SU-DHL-6 (cell line): ENCODE results near the gene CLN6.
"Not testable (repeated sequence)": the region's sequence is repeated elsewhere in the genome, so short reads cannot be mapped to it uniquely, and the experiment has no call there.

Source experiments
- H2AFZ ChIP-seq: fragments of 200-600 bp; sonication (generic); 2 replicates; pipeline ENCODE4 v1.6.1; 2014; ENCODE audit warnings: low read depth, mild to moderate bottlenecking, moderate library complexity, mixed read lengths, antibody characterized with exemption, low read length; ENCODE audit not compliant: severe bottlenecking
- H3F3A ChIP-seq: fragments of 200-600 bp; shearing (Covaris generic); 2 replicates; pipeline ENCODE4 v1.6.0; 2016; ENCODE audit warnings: antibody characterized with exemption, mild to moderate bottlenecking; ENCODE audit not compliant: insufficient read depth
- H3K27ac ChIP-seq: fragments of 200-600 bp; sonication (generic); 2 replicates; pipeline ENCODE4 v1.5.1; 2016; ENCODE audit warnings: low read depth, mild to moderate bottlenecking, low read length, moderate library complexity, mixed read lengths
- H3K27me3 ChIP-seq: fragments of 200-600 bp; sonication (generic), shearing (Covaris generic); 2 replicates; pipeline ENCODE4 v1.6.0; 2014; ENCODE audit warnings: mild to moderate bottlenecking, low read length
- H3K36me3 ChIP-seq: fragments of 200-600 bp; sonication (generic); 2 replicates; pipeline ENCODE4 v1.6.1; 2014; ENCODE audit warnings: mild to moderate bottlenecking, low read length, mixed read lengths
- H3K4me2 ChIP-seq: fragments of 300-600, 200-600 bp; shearing (Covaris generic), sonication (generic); 2 replicates; pipeline ENCODE4 v1.6.0; 2014; ENCODE audit warnings: low read length, low read depth, mild to moderate bottlenecking; ENCODE audit not compliant: poor library complexity, severe bottlenecking
- H3K4me3 ChIP-seq: fragments of 200-600 bp; sonication (generic); 2 replicates; pipeline ENCODE4 v1.5.1; 2014; ENCODE audit warnings: antibody characterized with exemption, low read length, mild to moderate bottlenecking, mixed read lengths; ENCODE audit not compliant: insufficient read depth, poor library complexity, severe bottlenecking
- H3K79me2 ChIP-seq: fragments of 200-600 bp; sonication (generic); 2 replicates; pipeline ENCODE4 v1.6.1; 2014; ENCODE audit warnings: mild to moderate bottlenecking, low read length, moderate library complexity; ENCODE audit not compliant: insufficient read depth
- H3K9ac ChIP-seq: fragments of 200-600 bp; sonication (generic); 2 replicates; pipeline ENCODE4 v1.7.0; 2014; ENCODE audit warnings: mild to moderate bottlenecking, low read length
- H3K9me2 ChIP-seq: fragments of 200-600 bp; sonication (generic); replicated peaks from 2 replicates; pipeline ENCODE4 v1.6.1; 2014; ENCODE audit warnings: low read length; ENCODE audit not compliant: insufficient read depth
- H3K9me3 ChIP-seq: fragments of 200-600 bp; sonication (generic); 2 replicates; pipeline ENCODE4 v1.6.1; 2014; ENCODE audit warnings: low read length, mixed read lengths; ENCODE audit not compliant: insufficient read depth
- H4K20me1 ChIP-seq: fragments of 200-600 bp; sonication (generic); 2 replicates; pipeline ENCODE4 v1.6.1; 2014; ENCODE audit warnings: low read depth, mild to moderate bottlenecking, antibody characterized with exemption, low read length, moderate library complexity, mixed read lengths
- CTCF ChIP-seq: fragments of 200-600 bp; sonication (generic); IDR thresholded peaks from one replicate; pipeline ENCODE4 v1.5.1; 2017; ENCODE audit warnings: antibody characterized with exemption, mild to moderate bottlenecking, low read length, moderate library complexity; ENCODE audit not compliant: insufficient read depth, poor library complexity, severe bottlenecking
- EZH2phosphoT487 ChIP-seq: fragments of 200-600 bp; sonication (generic), shearing (Covaris generic); conservative IDR thresholded peaks from 2 replicates; pipeline ENCODE4 v1.6.1; 2018; ENCODE audit warnings: mild to moderate bottlenecking, antibody characterized with exemption, low read length, moderate library complexity, mixed read lengths

The CLN6 gene

DNA sequence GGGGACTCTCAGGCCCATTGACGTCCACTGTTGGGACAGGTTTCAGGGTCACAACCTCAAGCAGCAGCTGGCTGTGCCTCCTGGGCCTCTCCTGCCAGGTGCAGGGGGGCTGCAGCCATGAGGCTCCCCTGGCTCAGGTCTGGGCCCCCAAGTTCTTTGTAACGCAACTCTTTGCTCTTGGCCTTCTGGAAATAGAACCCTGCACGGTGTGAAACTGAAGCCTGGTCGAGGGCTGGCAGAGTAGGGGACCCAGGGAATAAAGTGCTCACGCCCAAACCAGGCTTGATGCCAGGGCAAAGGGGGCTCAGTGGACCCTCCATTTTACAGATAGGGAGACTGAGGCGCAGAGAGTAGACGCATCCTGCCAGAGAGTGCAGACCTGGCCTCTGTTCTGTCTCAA is 25.2 kb downstream of the CLN6 start:
- no peaks in the 10 kb centered on the region for H3K27me3 ChIP-seq
- H3K79me2 ChIP-seq: peaks cover 29% of the 10 kb centered on the region
- TF ChIP-seq CTCF: no peak
- no peak for TF ChIP-seq EZH2phosphoT487
- H3K9ac ChIP-seq: no peak overlapping the region
- H2AFZ ChIP-seq: no peak overlapping the region
- H3K9me2 ChIP-seq: no peaks in the 10 kb centered on the region
- no peak overlapping the region for H3K4me2 ChIP-seq
- H3K27ac ChIP-seq: no peak overlapping the region
- H3K36me3 ChIP-seq: no peaks in the 10 kb centered on the region
- no peaks in the 10 kb centered on the region for H3K9me3 ChIP-seq
- no peaks in the 10 kb centered on the region for H4K20me1 ChIP-seq
- no peak overlapping the region for H3K4me3 ChIP-seq
- H3F3A ChIP-seq: peaks cover 2% of the 10 kb centered on the region

DNA sequence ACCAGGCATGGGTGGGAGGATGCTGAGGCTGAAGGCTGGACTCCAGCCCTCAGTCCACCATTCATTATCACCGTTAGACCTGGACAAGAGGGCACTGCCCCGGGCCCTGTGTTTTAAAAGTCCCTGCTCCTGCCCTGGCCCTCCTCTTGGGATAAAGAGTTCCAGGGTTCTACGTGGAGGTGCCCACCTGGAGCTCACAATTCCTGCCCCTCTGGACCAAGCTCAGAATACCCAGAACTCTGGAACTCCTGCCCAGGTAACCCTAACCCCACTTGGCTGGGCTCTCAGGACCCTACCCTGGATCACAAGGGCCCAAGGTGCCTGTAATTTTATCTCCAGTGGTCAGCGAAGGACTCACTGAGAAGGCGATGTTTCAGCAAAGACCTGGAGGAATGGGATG is 25.6 kb downstream of the CLN6 start:
- H3K27me3 ChIP-seq: no peaks in the 10 kb centered on the region
- H3K27ac ChIP-seq: no peak overlapping the region
- no peak for TF ChIP-seq EZH2phosphoT487
- TF ChIP-seq CTCF: no peak
- no peaks in the 10 kb centered on the region for H4K20me1 ChIP-seq
- no peaks in the 10 kb centered on the region for H3F3A ChIP-seq
- no peak overlapping the region for H2AFZ ChIP-seq
- no peak overlapping the region for H3K4me3 ChIP-seq
- no peaks in the 10 kb centered on the region for H3K36me3 ChIP-seq
- no peak overlapping the region for H3K9ac ChIP-seq
- peaks cover 25% of the 10 kb centered on the region; the same call in 1 of the 2 replicates for H3K79me2 ChIP-seq
- no peaks in the 10 kb centered on the region for H3K9me3 ChIP-seq
- no peak overlapping the region for H3K4me2 ChIP-seq
- H3K9me2 ChIP-seq: no peaks in the 10 kb centered on the region

DNA sequence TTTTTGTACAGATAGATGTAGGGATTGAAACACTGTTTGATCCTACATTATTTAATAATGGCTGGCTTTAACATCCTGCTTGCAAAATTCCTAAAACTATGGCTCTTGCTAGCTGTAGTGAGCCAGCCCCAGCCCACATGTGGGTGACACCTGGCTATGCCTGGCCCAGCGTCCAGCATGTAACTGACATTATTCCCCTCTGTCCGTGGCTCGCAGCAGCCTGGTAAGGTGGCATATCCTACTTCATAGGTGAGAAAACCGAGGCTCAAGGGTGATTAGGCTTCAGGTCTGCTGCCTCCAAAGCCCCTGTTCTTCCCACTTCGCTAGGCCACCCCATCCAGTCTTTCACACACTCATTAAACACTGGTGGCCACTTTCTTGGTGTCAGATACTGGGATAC is 26.0 kb downstream of the CLN6 start:
- H3K9me2 ChIP-seq: no peaks in the 10 kb centered on the region

DNA sequence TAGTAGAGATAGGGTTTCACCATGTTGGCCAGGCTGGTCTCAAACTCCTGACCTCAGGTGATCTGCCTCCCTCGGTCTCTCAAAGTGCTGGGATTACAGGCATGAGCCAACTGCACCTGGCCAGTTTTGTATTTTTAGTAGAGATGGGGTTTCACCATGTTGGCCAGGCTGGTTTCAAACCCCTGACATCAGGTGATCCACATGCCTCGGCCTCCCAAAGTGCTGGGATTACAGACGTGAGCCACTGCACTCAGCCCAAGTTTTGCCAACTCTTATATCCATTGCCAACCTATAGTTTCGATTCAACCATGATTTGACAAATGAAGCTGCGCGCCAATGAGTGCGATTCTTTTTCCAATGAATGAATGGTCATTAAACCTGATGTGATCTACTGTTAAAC is 26.5 kb downstream of the CLN6 start:
- H3K9me3 ChIP-seq, H3K4me3 ChIP-seq, H3F3A ChIP-seq, H3K27ac ChIP-seq, H3K9ac ChIP-seq, H3K27me3 ChIP-seq, H2AFZ ChIP-seq, H3K36me3 ChIP-seq, H3K9me2 ChIP-seq, H3K4me2 ChIP-seq, H4K20me1 ChIP-seq: not testable (repeated sequence)
- H3K79me2 ChIP-seq: peaks cover 15% of the 10 kb centered on the region; the same call in 1 of the 2 replicates

More for the DNA sequence above, 26.0 kb downstream of the CLN6 start:
- Histone ChIP-seq H3F3A (no peaks in the 10 kb centered on the region), H3K9ac (no peak overlapping the region), H2AFZ (no peak overlapping the region), H3K4me3 (no peak overlapping the region), H3K36me3 (no peaks in the 10 kb centered on the region), H4K20me1 (no peaks in the 10 kb centered on the region), H3K9me3 (no peaks in the 10 kb centered on the region), H3K27ac (no peak overlapping the region), H3K4me2 (no peak overlapping the region), H3K27me3 (no peaks in the 10 kb centered on the region), H3K79me2 (peaks cover 20% of the 10 kb centered on the region; the same call in 1 of the 2 replicates)
- TF ChIP-seq EZH2phosphoT487 (no peak), CTCF (no peak)
